BLaER1 treated with 17β-estradiol and CSF1 and Interleukin-3, amounts not matched to agents 10 nM and 100 nM (cell line): ENCODE results near the gene PCDHA6.
"Not testable (repeated sequence)": the region's sequence is repeated elsewhere in the genome, so short reads cannot be mapped to it uniquely, and the experiment has no call there.

Source experiments
- H3K27ac ChIP-seq, 11 experiments: shearing (Covaris generic); formaldehyde crosslinking; 2 replicates each; pipeline ENCODE4 v1.8.1; 2022
- H3K27me3 ChIP-seq, 11 experiments: shearing (Covaris generic); formaldehyde crosslinking; 2 replicates each; pipeline ENCODE4 v1.8.1; 2022
- H3K36me3 ChIP-seq, 11 experiments: shearing (Covaris generic); formaldehyde crosslinking; 2 replicates each; pipeline ENCODE4 v1.8.1; 2022
- H3K4me1 ChIP-seq, 10 experiments: shearing (Covaris generic); formaldehyde crosslinking; 2 replicates each; pipeline ENCODE4 v1.8.1; 2022
- H3K4me2 ChIP-seq, 11 experiments: shearing (Covaris generic); formaldehyde crosslinking; 2 replicates each; pipeline ENCODE4 v1.8.1; 2022
- H3K4me3 ChIP-seq, 10 experiments: shearing (Covaris generic); formaldehyde crosslinking; 2 replicates each; pipeline ENCODE4 v1.8.1; 2022
- H3K9ac ChIP-seq, 11 experiments: shearing (Covaris generic); formaldehyde crosslinking; 2 replicates each; pipeline ENCODE4 v1.8.1; 2022
- H3K9me3 ChIP-seq, 11 experiments: shearing (Covaris generic); formaldehyde crosslinking; replicated peaks in 1 of 11; 2 replicates each; pipeline ENCODE4 v1.8.1; 2022
- H4K20me1 ChIP-seq, 11 experiments: shearing (Covaris generic); formaldehyde crosslinking; 2 replicates each; pipeline ENCODE4 v1.8.1; 2022
- Cebpa-rat ChIP-seq, 11 experiments: shearing (Covaris generic); IDR thresholded peaks; 2 replicates each; pipeline ENCODE4 v1.8.1; 2022

Gene PCDHA6

DNA sequence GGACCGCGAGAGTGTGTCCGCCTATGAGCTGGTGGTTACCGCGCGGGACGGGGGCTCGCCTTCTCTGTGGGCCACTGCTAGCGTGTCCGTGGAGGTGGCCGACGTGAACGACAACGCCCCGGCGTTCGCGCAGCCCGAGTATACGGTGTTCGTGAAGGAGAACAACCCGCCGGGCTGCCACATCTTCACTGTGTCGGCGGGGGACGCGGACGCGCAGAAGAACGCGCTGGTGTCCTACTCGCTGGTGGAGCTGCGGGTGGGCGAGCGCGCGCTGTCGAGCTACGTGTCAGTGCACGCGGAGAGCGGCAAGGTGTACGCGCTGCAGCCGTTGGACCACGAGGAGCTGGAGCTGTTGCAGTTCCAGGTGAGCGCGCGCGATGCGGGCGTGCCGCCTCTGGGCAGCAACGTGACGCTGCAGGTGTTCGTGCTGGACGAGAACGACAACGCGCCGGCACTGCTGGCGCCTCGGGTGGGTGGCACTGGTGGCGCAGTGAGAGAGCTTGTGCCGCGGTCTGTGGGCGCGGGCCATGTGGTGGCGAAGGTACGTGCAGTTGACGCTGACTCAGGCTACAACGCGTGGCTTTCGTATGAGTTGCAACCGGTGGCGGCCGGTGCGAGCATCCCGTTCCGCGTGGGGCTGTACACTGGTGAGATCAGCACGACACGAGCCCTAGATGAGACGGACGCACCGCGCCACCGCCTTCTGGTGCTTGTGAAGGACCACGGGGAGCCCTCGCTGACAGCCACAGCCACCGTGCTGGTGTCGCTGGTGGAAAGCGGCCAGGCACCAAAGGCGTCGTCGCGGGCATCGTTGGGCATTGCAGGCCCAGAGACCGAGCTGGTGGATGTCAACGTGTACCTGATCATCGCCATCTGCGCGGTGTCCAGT, 8.1 kb downstream of the PCDHA6 start:
- no peak overlapping the region for H3K4me2 ChIP-seq
- H3K9ac ChIP-seq = no peak overlapping the region
- no peaks in the 10 kb centered on the region for H4K20me1 ChIP-seq
- no peaks in the 10 kb centered on the region for H3K36me3 ChIP-seq
- no peak overlapping the region for H3K4me3 ChIP-seq
- TF ChIP-seq Cebpa-rat (IDR thresholded peaks at IDR 0.05) = no peak
- H3K27me3 ChIP-seq = no peaks in the 10 kb centered on the region
- H3K9me3 ChIP-seq = peaks cover 20 to 24% (median 23%) of the 10 kb centered on the region in 11 experiments
- H3K27ac ChIP-seq = no peak overlapping the region
- no peaks in the 10 kb centered on the region for H3K4me1 ChIP-seq

DNA sequence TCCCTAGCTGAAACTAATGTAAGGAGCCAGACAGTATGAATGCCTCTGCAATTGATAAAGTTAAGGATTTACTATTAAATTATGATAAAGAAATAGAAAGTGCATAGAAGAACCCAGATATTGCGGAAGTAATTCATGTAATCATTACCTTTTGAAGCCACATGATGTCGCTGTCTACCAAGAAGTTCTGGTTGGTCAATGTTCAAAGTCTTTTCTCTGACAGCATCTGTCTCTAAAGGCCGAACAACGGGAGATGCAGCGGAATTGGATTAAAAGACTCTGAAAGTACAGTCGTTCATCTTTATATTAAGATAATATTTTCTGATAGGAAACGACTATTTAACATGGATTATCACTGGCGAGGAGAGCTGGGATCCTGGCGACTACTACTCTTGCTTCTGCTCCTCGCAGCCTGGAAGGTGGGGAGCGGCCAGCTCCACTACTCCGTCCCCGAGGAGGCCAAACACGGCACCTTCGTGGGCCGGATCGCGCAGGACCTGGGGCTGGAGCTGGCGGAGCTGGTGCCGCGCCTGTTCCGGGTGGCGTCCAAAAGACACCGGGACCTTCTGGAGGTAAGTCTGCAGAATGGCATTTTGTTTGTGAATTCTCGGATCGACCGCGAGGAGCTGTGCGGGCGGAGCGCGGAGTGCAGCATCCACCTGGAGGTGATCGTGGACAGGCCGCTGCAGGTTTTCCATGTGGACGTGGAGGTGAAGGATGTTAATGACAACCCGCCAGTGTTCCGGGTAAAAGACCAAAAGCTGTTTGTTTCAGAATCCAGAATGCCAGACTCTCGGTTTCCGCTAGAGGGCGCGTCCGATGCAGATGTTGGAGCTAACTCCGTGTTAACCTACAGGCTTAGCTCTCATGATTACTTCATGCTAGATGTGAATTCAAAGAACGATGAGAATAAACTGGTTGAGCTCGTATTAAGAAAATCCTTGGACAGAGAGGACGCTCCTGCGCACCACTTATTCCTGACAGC, 13.5 kb downstream of the PCDHA6 start, which contains the start of gene PCDHA8:
TSS of gene PCDHA8 (plus strand) at position 210 of the 985 bp plus-strand sequence. CDS start at position 345, 135 bp downstream.
- H3K4me3 ChIP-seq = no peak within 1 kb of the TSS
- no peak for TF ChIP-seq Cebpa-rat (IDR thresholded peaks at IDR 0.05)

GRCh38 chr5:140842798-140843733, 15.3 kb downstream of the PCDHA6 start:
- Histone ChIP-seq H3K9ac (no peak overlapping the region), H3K9me3 (peaks cover 15 to 41% (median 26%) of the 10 kb centered on the region in 11 experiments)
- TF ChIP-seq Cebpa-rat (IDR thresholded peaks at IDR 0.05) = no peak

More for the DNA sequence above, 13.5 kb downstream of the PCDHA6 start, which contains the start of gene PCDHA8:
- Histone ChIP-seq H3K4me1 (no peaks in the 10 kb centered on the region), H3K9me3 (peaks cover 18 to 38% (median 27%) of the 10 kb centered on the region in 11 experiments), H3K27ac (no peak within 1 kb of the TSS), H3K4me2 (no peak within 1 kb of the TSS), H3K27me3 (no peaks in the 10 kb centered on the region), H3K36me3 (no peaks in the 10 kb centered on the region), H4K20me1 (no peaks in the 10 kb centered on the region), H3K9ac (no peak within 1 kb of the TSS)

GRCh38 chr5:140848139-140849102, 20.7 kb downstream of the PCDHA6 start, which contains the start of gene PCDHA9:
PCDHA9 (plus strand) TSS chr5:140848382; CDS start chr5:140848496, 114 bp downstream.
- not testable (repeated sequence) for H3K9ac ChIP-seq, H3K27me3 ChIP-seq, H3K4me3 ChIP-seq

More at GRCh38 chr5:140842798-140843733, 15.3 kb downstream of the PCDHA6 start:
- Histone ChIP-seq H3K36me3 (no peaks in the 10 kb centered on the region), H3K27ac (no peak overlapping the region), H3K4me2 (no peak overlapping the region), H3K4me3 (no peak overlapping the region), H3K4me1 (no peaks in the 10 kb centered on the region), H3K27me3 (no peaks in the 10 kb centered on the region), H4K20me1 (no peaks in the 10 kb centered on the region)

DNA sequence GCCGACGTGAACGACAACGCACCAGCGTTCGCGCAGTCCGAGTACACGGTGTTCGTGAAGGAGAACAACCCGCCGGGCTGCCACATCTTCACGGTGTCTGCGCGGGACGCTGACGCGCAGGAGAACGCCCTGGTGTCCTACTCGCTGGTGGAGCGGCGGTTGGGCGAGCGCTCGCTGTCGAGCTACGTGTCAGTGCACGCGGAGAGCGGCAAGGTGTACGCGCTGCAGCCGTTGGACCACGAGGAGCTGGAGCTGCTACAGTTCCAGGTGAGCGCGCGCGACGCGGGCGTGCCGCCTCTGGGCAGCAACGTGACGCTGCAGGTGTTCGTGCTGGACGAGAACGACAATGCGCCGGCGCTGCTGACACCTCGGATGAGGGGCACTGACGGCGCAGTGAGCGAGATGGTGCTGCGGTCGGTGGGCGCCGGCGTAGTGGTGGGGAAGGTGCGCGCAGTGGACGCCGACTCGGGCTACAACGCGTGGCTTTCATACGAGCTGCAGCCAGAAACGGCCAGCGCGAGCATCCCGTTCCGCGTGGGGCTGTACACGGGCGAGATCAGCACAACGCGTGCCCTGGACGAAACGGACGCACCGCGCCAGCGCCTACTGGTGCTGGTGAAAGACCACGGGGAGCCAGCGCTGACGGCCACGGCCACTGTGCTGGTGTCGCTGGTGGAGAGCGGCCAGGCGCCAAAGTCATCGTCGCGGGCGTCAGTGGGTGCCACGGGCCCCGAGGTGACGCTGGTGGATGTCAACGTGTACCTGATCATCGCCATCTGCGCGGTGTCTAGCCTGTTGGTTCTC, 22.3 kb downstream of the PCDHA6 start:
- not testable (repeated sequence) for H3K36me3 ChIP-seq, H3K4me2 ChIP-seq, H3K27me3 ChIP-seq, H3K27ac ChIP-seq, H3K4me3 ChIP-seq, H3K9ac ChIP-seq, H4K20me1 ChIP-seq, H3K4me1 ChIP-seq
- H3K9me3 ChIP-seq = peaks cover 21 to 40% (median 28%) of the 10 kb centered on the region in 11 experiments

More at GRCh38 chr5:140848139-140849102, 20.7 kb downstream of the PCDHA6 start, which contains the start of gene PCDHA9:
- H3K4me2 ChIP-seq, H3K36me3 ChIP-seq, H4K20me1 ChIP-seq, H3K4me1 ChIP-seq, H3K27ac ChIP-seq: not testable (repeated sequence)
- peaks cover 24 to 47% (median 29%) of the 10 kb centered on the region in 11 experiments for H3K9me3 ChIP-seq

DNA sequence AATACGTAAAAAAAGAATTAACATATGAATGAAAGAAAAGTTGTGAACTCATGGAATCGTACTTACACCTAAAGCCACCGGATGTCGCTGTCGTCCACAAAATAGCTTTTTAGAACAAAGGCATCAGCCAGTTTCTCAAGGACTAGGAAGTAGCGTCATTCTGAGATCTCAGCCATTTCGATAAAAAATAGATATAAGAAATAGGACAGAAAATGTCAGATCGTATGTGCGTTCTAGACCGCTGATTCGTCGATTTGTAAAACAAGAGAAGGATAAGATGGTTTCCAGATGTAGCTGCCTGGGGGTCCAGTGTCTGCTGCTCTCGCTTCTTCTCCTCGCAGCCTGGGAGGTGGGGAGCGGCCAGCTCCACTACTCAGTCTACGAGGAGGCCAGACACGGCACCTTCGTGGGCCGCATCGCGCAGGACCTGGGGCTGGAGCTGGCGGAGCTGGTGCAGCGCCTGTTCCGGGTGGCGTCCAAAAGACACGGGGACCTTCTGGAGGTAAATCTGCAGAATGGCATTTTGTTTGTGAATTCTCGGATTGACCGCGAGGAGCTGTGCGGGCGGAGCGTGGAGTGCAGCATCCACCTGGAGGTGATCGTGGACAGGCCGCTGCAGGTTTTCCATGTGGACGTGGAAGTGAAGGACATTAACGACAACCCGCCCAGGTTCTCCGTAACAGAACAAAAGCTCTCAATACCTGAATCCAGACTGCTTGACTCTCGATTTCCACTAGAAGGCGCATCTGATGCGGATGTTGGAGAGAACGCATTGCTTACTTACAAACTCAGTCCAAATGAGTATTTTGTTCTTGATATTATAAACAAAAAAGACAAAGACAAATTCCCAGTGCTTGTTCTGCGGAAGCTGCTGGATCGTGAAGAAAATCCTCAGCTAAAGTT, 28.3 kb downstream of the PCDHA6 start, which contains the start of gene PCDHA10:
TSS of gene PCDHA10 (plus strand) at position 126 of the 903 bp plus-strand sequence. CDS start at position 278, 152 bp downstream.
- no peak within 1 kb of the TSS for H3K9ac ChIP-seq
- peaks cover 29 to 46% (median 33%) of the 10 kb centered on the region in 11 experiments for H3K9me3 ChIP-seq
- no peaks in the 10 kb centered on the region for H3K27me3 ChIP-seq
- H3K4me3 ChIP-seq = no peak within 1 kb of the TSS
- H4K20me1 ChIP-seq = no peaks in the 10 kb centered on the region
- TF ChIP-seq Cebpa-rat (IDR thresholded peaks at IDR 0.05) = no peak
- H3K27ac ChIP-seq = no peak within 1 kb of the TSS
- H3K4me1 ChIP-seq = no peaks in the 10 kb centered on the region
- H3K4me2 ChIP-seq = no peak within 1 kb of the TSS
- H3K36me3 ChIP-seq = no peaks in the 10 kb centered on the region
